ENCODE data around the gene HBG1.

- TF ChIP-seq TAF1 (IDR thresholded peaks at IDR 0.05; ENCODE audit: borderline replicate concordance, insufficient read depth, low read length) (no peak), POLR2AphosphoS5 (IDR thresholded peaks at IDR 0.05; ENCODE audit: low read depth, low read length) (no peak), REST (IDR thresholded peaks at IDR 0.05; ENCODE audit: insufficient read depth in 1 of 2, low read depth in 2 of 2, low read length in 2 of 2) (no peak), SIN3A (IDR thresholded peaks at IDR 0.05; ENCODE audit: borderline replicate concordance, insufficient read depth, low read length) (no peak), FOXP2 (optimal IDR thresholded peaks at IDR 0.05; ENCODE audit: borderline replicate concordance, extremely low read depth, extremely low read length, insufficient read depth) (no peak)
These were observed 17.5 kb downstream of the HBG1 start for GRCh38 chr11:5232176-5232575.

All from PFSK-1 (cell line).